MCF 10A (cell line): ENCODE measurements around the gene KLHL15. TPM values are rescaled to one million over a fixed set of nuclear protein-coding genes. Genes with fewer than 3 reads are reported as not detected.

Source experiments
- BruUV-seq: library from RNA; stranded (reverse); fragments of 400-500 nt; replicated peaks from 2 replicates; lab custom pipeline; 2021; lab: Mats Ljungman, UMichigan
- CTCF ChIA-PET: fragments of 300-600 bp; sonication (Branson Sonifier 250); formaldehyde crosslinking; extraction: SDS; loops from one replicate; lab custom pipeline; 2021; ENCODE audit warnings: antibody characterized with exemption, inconsistent platforms; lab: Yijun Ruan, JAX
- POLR2A ChIA-PET: fragments of 300-600, 350-650 bp; sonication (Branson Sonifier 250); formaldehyde crosslinking; extraction: SDS; loops from one replicate; lab custom pipeline; 2020; ENCODE audit warnings: antibody characterized with exemption, inconsistent platforms; lab: Yijun Ruan, JAX
- DNase-seq: peaks from one replicate; pipeline ENCODE4 v3.0.0-alpha.2; 2018; ENCODE audit not compliant: unreplicated experiment
- H3K27ac Mint-ChIP-seq: one replicate; pipeline ENCODE4 v1.8.0; 2022; ENCODE audit warnings: mild to moderate bottlenecking, low read depth, mixed read lengths; ENCODE audit not compliant: unreplicated experiment
- H3K27me3 Mint-ChIP-seq: one replicate; pipeline ENCODE4 v1.8.0; 2022; ENCODE audit warnings: mixed read lengths; ENCODE audit not compliant: insufficient read depth, unreplicated experiment
- H3K36me3 Mint-ChIP-seq: one replicate; pipeline ENCODE4 v1.8.0; 2022; ENCODE audit warnings: mild to moderate bottlenecking, moderate library complexity, mixed read lengths; ENCODE audit not compliant: insufficient read depth, unreplicated experiment
- H3K4me1 Mint-ChIP-seq: one replicate; pipeline ENCODE4 v1.8.0; 2022; ENCODE audit warnings: mixed read lengths; ENCODE audit not compliant: insufficient read depth, unreplicated experiment
- H3K4me3 Mint-ChIP-seq: one replicate; pipeline ENCODE4 v1.8.0; 2022; ENCODE audit warnings: mild to moderate bottlenecking, moderate library complexity, mixed read lengths; ENCODE audit not compliant: unreplicated experiment
- H3K9me3 Mint-ChIP-seq: one replicate; pipeline ENCODE4 v1.8.0; 2022; ENCODE audit warnings: mixed read lengths; ENCODE audit not compliant: unreplicated experiment
- CTCF ChIP-seq: fragments of 200-600 bp; IDR thresholded peaks from one replicate; pipeline ENCODE4 v1.8.0; 2022; ENCODE audit warnings: antibody characterized with exemption, mild to moderate bottlenecking; ENCODE audit not compliant: unreplicated experiment
- intact Hi-C: fragments of 100-400 bp; cut with micrococcal nuclease; formaldehyde crosslinking; loops from 2 replicates; pipeline ENCODE4 v1.14.1; 2022
- total RNA-seq: library from RNA; stranded (reverse); gene quantifications from 2 replicates; pipeline ENCODE4 v1.2.3, GENCODE V29; 2022

KLHL15 gene
- total RNA-seq, 1 experiment from 2014 or later = 4.8 TPM

GRCh38 chrX:23993012-23993633 is 33.9 kb downstream of the KLHL15 start:
- ChIA-PET CTCF (interaction anchor here (0.6 kb wide), 1 partner anchor 255 kb away, joined by 4 read pairs; no protein-coding TSS in a partner anchor), POLR2A (interaction anchor here (0.6 kb wide), 2 partner anchors 31 to 32 kb away, joined by 3 read pairs; no protein-coding TSS in a partner anchor)
- intact Hi-C loops = no loop called here
- Mint-ChIP-seq H3K27ac (no peak overlapping the region), H3K27me3 (peaks cover 56% of the 10 kb centered on the region), H3K36me3 (peaks cover 18% of the 10 kb centered on the region), H3K4me1 (no peaks in the 10 kb centered on the region), H3K9me3 (no peaks in the 10 kb centered on the region), H3K4me3 (no peak overlapping the region)
- no peak for DNase-seq
- BruUV-seq = no TSS peak
- TF ChIP-seq CTCF = no peak

GRCh38 chrX:23992431-23992830 is 34.6 kb downstream of the KLHL15 start:
- Mint-ChIP-seq H3K36me3 (peaks cover 16% of the 10 kb centered on the region), H3K9me3 (no peaks in the 10 kb centered on the region), H3K4me1 (no peaks in the 10 kb centered on the region), H3K4me3 (no peak overlapping the region), H3K27me3 (peaks cover 61% of the 10 kb centered on the region), H3K27ac (no peak overlapping the region)
- CTCF ChIA-PET = no interaction called here
- DNase-seq = no peak
- no TSS peak for BruUV-seq
- intact Hi-C loops = no loop called here
- no peak for TF ChIP-seq CTCF
- POLR2A ChIA-PET = interaction anchor here (0.6 kb wide), 1 partner anchor 32 kb away, joined by 3 read pairs; no protein-coding TSS in a partner anchor

GRCh38 chrX:23990455-23990854 is 36.5 kb downstream of the KLHL15 start:
- H3K4me1 Mint-ChIP-seq = no peaks in the 10 kb centered on the region
- H3K9me3 Mint-ChIP-seq = no peaks in the 10 kb centered on the region
- DNase-seq = no peak
- POLR2A ChIA-PET = no interaction called here
- H3K27me3 Mint-ChIP-seq = peaks cover 73% of the 10 kb centered on the region
- intact Hi-C loops = no loop called here
- BruUV-seq = no TSS peak
- CTCF ChIA-PET = no interaction called here
- no peak for TF ChIP-seq CTCF
- H3K4me3 Mint-ChIP-seq = no peak overlapping the region
- H3K27ac Mint-ChIP-seq = no peak overlapping the region
- H3K36me3 Mint-ChIP-seq = peaks cover 18% of the 10 kb centered on the region

- POLR2A ChIA-PET = no interaction called here
- peaks cover 73% of the 10 kb centered on the region for H3K27me3 Mint-ChIP-seq
- no peak for TF ChIP-seq CTCF
- no peak overlapping the region for H3K4me3 Mint-ChIP-seq
- intact Hi-C loops = no loop called here
- no peak for DNase-seq
- H3K4me1 Mint-ChIP-seq = no peaks in the 10 kb centered on the region
- no peaks in the 10 kb centered on the region for H3K9me3 Mint-ChIP-seq
- no peak overlapping the region for H3K27ac Mint-ChIP-seq
- peaks cover 18% of the 10 kb centered on the region for H3K36me3 Mint-ChIP-seq
- CTCF ChIA-PET = no interaction called here
- BruUV-seq = no TSS peak
Observed at GRCh38 chrX:23989689-23990088, 37.3 kb downstream of the KLHL15 start.
